ENCODE results near the gene SAP130. TPM values are rescaled to one million over a fixed set of nuclear protein-coding genes. Genes with fewer than 3 reads are reported as not detected.

Gene SAP130
- total RNA-seq, 1 experiment from 2014 or later, result 45.6 TPM

DNA sequence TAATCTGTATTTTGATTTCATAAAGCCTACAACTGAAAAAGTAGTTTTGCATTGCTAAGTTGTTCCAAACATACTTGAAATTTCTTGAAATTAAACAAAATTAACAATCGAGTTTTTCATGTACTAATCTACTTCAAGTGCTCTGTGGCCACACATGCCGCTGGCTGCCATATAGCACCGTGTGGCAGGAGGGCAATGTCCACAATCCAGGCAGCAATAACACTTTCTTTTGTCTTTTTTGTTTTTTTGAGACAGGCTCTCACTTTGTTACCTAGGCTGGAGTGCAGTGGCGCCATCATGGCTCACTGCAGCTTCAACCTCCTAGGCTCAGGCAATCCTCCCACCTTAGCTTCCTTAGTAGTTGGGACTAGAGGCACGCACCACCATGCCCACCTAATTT lies 36.1 kb downstream of the SAP130 start:
- 0 out of 7 replicates have a peak overlapping the region, but pooled peaks of 1 of the 3 experiments have one; percentile 34 for H3K27ac Mint-ChIP-seq
- H2BK5ac ChIP-seq (ENCODE audit: insufficient read length, low read length), result no peak overlapping the region
- peaks cover 23 to 76% (median 59%) of the 10 kb centered on the region in 3 experiments; a peak in 6 of 7 replicates for H3K36me3 Mint-ChIP-seq (ENCODE audit: insufficient read depth in 1 of 3, low read depth in 3 of 3)
- no peak overlapping the region for H2BK120ac ChIP-seq (ENCODE audit: low read depth, low read length, poor library complexity, severe bottlenecking)
- no peaks in the 10 kb centered on the region for H3K4me1 ChIP-seq (ENCODE audit: insufficient read depth, low read length)
- H4K91ac ChIP-seq (ENCODE audit: insufficient read length, low read depth, low read length), result no peak overlapping the region
- no peaks in the 10 kb centered on the region for H3K4me1 Mint-ChIP-seq
- H4K20me1 ChIP-seq (ENCODE audit: control insufficient read depth, insufficient read depth, insufficient read length), result no peaks in the 10 kb centered on the region
- H3K27me3 ChIP-seq (ENCODE audit: insufficient read depth, low read length), result no peaks in the 10 kb centered on the region
- H2BK12ac ChIP-seq (ENCODE audit: insufficient read length, low read depth, low read length), result no peak overlapping the region
- H3K23me2 ChIP-seq (ENCODE audit: insufficient read length, low read depth, low read length, poor library complexity, severe bottlenecking), result no peaks in the 10 kb centered on the region
- H3K9ac ChIP-seq (ENCODE audit: extremely low read depth, insufficient read length, low read length), result no peak overlapping the region
- H3K56ac ChIP-seq (ENCODE audit: insufficient read length, low read depth, low read length), result no peak overlapping the region
- H3K4ac ChIP-seq (ENCODE audit: low read depth, low read length), result no peak overlapping the region
- H3K14ac ChIP-seq (ENCODE audit: insufficient read depth, low read length), result no peak overlapping the region
- H4K5ac ChIP-seq (ENCODE audit: insufficient read length, low read depth, low read length), result no peak overlapping the region
- no peak overlapping the region for H3K18ac ChIP-seq (ENCODE audit: insufficient read length, low read depth, low read length)
- DNase-seq, result no peak
- H2BK15ac ChIP-seq (ENCODE audit: low read depth, low read length), result no peak overlapping the region
- no peaks in the 10 kb centered on the region for H3K9me3 ChIP-seq (ENCODE audit: control insufficient read depth, low read depth, low read length)
- no peaks in the 10 kb centered on the region for H3K27me3 Mint-ChIP-seq (ENCODE audit: low read depth)
- H3K23ac ChIP-seq (ENCODE audit: insufficient read length, low read depth, low read length), result no peak overlapping the region
- no peak overlapping the region for H3K4me3 Mint-ChIP-seq
- WGBS (ENCODE audit: extremely low coverage, insufficient read length, low lambda C conversion rate), result no CpG with 5 or more reads among the region's 5 CpGs
- H4K8ac ChIP-seq (replicated peaks; ENCODE audit: insufficient read length, low read depth, low read length), result no peak overlapping the region
- no peaks in the 10 kb centered on the region for H3K79me1 ChIP-seq (ENCODE audit: insufficient read depth, low read depth, low read length, poor library complexity, severe bottlenecking)
- H3T11ph ChIP-seq (ENCODE audit: low read length), result no peak overlapping the region
- no peaks in the 10 kb centered on the region for H3K9me3 Mint-ChIP-seq
- TF ChIP-seq, protein P1, sequence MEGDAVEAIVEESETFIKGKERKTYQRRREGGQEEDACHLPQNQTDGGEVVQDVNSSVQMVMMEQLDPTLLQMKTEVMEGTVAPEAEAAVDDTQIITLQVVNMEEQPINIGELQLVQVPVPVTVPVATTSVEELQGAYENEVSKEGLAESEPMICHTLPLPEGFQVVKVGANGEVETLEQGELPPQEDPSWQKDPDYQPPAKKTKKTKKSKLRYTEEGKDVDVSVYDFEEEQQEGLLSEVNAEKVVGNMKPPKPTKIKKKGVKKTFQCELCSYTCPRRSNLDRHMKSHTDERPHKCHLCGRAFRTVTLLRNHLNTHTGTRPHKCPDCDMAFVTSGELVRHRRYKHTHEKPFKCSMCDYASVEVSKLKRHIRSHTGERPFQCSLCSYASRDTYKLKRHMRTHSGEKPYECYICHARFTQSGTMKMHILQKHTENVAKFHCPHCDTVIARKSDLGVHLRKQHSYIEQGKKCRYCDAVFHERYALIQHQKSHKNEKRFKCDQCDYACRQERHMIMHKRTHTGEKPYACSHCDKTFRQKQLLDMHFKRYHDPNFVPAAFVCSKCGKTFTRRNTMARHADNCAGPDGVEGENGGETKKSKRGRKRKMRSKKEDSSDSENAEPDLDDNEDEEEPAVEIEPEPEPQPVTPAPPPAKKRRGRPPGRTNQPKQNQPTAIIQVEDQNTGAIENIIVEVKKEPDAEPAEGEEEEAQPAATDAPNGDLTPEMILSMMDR (conservative IDR thresholded peaks at IDR 0.05), result no peak
- no peak overlapping the region for H3K27ac ChIP-seq (ENCODE audit: insufficient read length, low read depth, low read length)
- H2AK5ac ChIP-seq (ENCODE audit: insufficient read length, low read length), result no peak overlapping the region
- H3K4me2 ChIP-seq (ENCODE audit: insufficient read depth, insufficient read length, low read length), result no peak overlapping the region
- no peak overlapping the region for H2AFZ ChIP-seq (ENCODE audit: low read length)
- H3K79me2 ChIP-seq (ENCODE audit: insufficient read depth, low read length), result no peaks in the 10 kb centered on the region
- no peak overlapping the region for H2BK20ac ChIP-seq (ENCODE audit: low read depth, low read length, poor library complexity, severe bottlenecking)

Measured in H9 (cell line).